Sigmoid colon (tissue), 7 donors: ENCODE results near the gene TEDC2. TPM values are rescaled to one million over a fixed set of nuclear protein-coding genes. Genes with fewer than 3 reads are reported as not detected.

Experiments used
- DNase-seq: peaks from one replicate; pipeline ENCODE4 v3.0.0-alpha.2; 2019
- H3K27ac ChIP-seq, 4 donors: fragments of 200-600 bp; sonication (generic); one replicate each; pipeline ENCODE4 v1.5.1; 2016 to 2019; ENCODE audit warnings: mild to moderate bottlenecking in 1 of 4
- H3K27me3 ChIP-seq, 3 donors: fragments of 200-600 bp; sonication (generic); one replicate each; pipeline ENCODE4 v1.5.1; 2019; ENCODE audit warnings: mild to moderate bottlenecking in 1 of 3
- H3K36me3 ChIP-seq, 4 donors: fragments of 200-600 bp; sonication (generic); one replicate each; pipeline ENCODE4 v1.5.1; 2016 to 2019
- H3K4me1 ChIP-seq, 4 donors: fragments of 200-600 bp; sonication (generic); one replicate each; pipeline ENCODE4 v1.5.1; 2017 to 2019
- H3K4me3 ChIP-seq, 4 donors: fragments of 200-600 bp; sonication (generic); one replicate each; pipeline ENCODE4 v1.5.1; 2017 to 2019; ENCODE audit warnings: mild to moderate bottlenecking in 2 of 4, moderate library complexity in 1 of 4
- H3K9me3 ChIP-seq, 4 donors: fragments of 200-600 bp in 3 of 4; sonication (generic) in 3 of 4; one replicate each; pipeline versions ENCODE4 v1.5.1 to v1.6.1; 2013 to 2019
- EP300 ChIP-seq, 4 donors: sonication (generic); formaldehyde crosslinking; IDR thresholded peaks; one replicate each; pipeline ENCODE4 v1.6.1; 2017; ENCODE audit warnings: antibody characterized with exemption in 4 of 4
- POLR2A ChIP-seq, 2 donors: fragments of 450-650 bp; IDR thresholded peaks; one replicate each; pipeline ENCODE4 v1.6.1; 2016; ENCODE audit warnings: antibody characterized with exemption in 2 of 2, mild to moderate bottlenecking in 2 of 2, moderate library complexity in 2 of 2
- POLR2AphosphoS5 ChIP-seq, 4 donors: sonication (generic); formaldehyde crosslinking; IDR thresholded peaks; one replicate each; pipeline ENCODE4 v1.6.1; 2017; ENCODE audit warnings: antibody characterized with exemption in 4 of 4
- WGBS, 2 donors: extraction: QIAGEN DNeasy Blood & Tissue Kit; methylation state at CpG; one replicate each; pipeline ENCODE4 v1.1.7; 2013; 5-methylcytosine and 5-hydroxymethylcytosine counted together
- intact Hi-C: fragments of 100-400 bp; cut with DNase I; formaldehyde crosslinking; loops from one replicate; pipeline ENCODE4 v1.15.1; 2023
- polyA plus RNA-seq, 3 donors: library from polyadenylated mRNA; stranded (reverse); fragments of 200-250 nt; gene quantifications; one replicate each; pipeline ENCODE4 v1.2.3, GENCODE V29; 2013
- total RNA-seq, 4 donors: library from RNA; depleted of rRNA; stranded (reverse); fragments of >200 nt; gene quantifications; one replicate each; pipeline ENCODE4 v1.1.0, GENCODE V29; 2016
- TF ChIP-seq, protein P1 (sequence below), 4 experiments: fragments of 450-650 bp in 3 of 4; fragments of 200-600 bp in 1 of 4; IDR thresholded peaks; one replicate each; pipeline ENCODE4 v1.5.1; 2016 to 2019; ENCODE audit warnings: antibody characterized with exemption in 4 of 4, mild to moderate bottlenecking in 3 of 4, moderate library complexity in 2 of 4
- donor health status: healthy with polysubstance abuse.
- donor health status: Bipolar disorder and iron deficiency.
- donor health status: healthy.

The TEDC2 gene
- total and polyA plus RNA-seq, 7 donors: 0.60 to 10.6 (median 5.3) TPM; not detected in 3

DNA sequence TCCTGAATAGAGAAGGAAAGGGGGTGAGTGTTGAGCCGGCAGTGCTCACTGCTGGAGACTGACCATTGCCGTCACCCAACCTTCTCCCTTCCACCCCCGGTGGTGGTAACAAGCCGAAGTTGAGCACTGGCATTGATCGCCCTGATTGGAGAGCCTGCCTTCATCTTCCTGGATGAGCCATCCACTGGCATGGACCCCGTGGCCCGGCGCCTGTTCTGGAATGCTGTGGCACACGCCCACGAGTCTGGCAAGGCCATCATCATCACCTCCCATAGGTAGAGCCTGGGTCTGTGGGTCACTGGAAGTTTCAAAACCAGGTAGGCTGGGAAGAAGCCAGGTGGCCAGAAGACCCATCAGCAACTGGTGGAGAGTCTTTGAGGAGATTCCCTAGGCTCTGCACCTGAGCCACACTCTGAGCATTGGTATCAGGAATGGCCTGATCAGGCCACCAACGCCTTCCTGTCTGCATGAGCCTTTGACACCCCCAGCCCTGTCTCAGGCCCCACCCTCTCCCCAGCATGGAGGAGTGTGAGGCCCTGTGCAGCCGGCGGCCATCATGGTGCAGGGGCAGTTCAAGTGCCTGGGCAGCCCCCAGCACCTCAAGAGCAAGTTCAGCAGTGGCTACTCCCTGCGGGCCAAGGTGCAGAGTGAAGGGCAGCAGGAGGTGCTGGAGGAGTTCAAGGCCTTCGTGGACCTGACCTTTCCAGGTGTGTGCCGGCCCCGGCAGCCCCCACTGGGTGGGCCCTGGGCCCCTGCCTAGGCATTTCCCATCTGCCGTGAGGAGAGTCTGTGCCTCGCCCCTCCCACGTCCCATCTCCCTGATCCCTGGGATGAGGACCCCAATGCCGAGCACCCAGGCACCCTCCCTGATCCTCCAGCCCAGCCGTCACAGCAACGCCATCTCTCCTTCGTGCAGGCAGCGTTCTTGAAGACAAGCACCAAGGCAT lies 35.6 kb upstream of the TEDC2 start:
- WGBS, 2 donors: 92 to 94% methylated on average over 25 of the region's 25 CpGs
- intact Hi-C loops: loop anchor here (5.0 kb wide), 3 partner anchors 58 to 458 kb away; partner anchors contain the start of gene FLYWCH2
- TF ChIP-seq POLR2AphosphoS5 (IDR thresholded peaks at IDR 0.05) (no peak), POLR2A (IDR thresholded peaks at IDR 0.05) (no peak), EP300 (IDR thresholded peaks at IDR 0.05) (no peak)
- TF ChIP-seq, protein P1, sequence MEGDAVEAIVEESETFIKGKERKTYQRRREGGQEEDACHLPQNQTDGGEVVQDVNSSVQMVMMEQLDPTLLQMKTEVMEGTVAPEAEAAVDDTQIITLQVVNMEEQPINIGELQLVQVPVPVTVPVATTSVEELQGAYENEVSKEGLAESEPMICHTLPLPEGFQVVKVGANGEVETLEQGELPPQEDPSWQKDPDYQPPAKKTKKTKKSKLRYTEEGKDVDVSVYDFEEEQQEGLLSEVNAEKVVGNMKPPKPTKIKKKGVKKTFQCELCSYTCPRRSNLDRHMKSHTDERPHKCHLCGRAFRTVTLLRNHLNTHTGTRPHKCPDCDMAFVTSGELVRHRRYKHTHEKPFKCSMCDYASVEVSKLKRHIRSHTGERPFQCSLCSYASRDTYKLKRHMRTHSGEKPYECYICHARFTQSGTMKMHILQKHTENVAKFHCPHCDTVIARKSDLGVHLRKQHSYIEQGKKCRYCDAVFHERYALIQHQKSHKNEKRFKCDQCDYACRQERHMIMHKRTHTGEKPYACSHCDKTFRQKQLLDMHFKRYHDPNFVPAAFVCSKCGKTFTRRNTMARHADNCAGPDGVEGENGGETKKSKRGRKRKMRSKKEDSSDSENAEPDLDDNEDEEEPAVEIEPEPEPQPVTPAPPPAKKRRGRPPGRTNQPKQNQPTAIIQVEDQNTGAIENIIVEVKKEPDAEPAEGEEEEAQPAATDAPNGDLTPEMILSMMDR (IDR thresholded peaks at IDR 0.05): no peak
- no peak overlapping the region for H3K27ac ChIP-seq
- H3K4me3 ChIP-seq: no peak overlapping the region
- no peaks in the 10 kb centered on the region for H3K9me3 ChIP-seq
- no peaks in the 10 kb centered on the region for H3K36me3 ChIP-seq
- peak; percentile 58 for DNase-seq
- peaks cover 0 to 7% (median 3%) of the 10 kb centered on the region in 4 donors for H3K4me1 ChIP-seq
- H3K27me3 ChIP-seq: no peaks in the 10 kb centered on the region

DNA sequence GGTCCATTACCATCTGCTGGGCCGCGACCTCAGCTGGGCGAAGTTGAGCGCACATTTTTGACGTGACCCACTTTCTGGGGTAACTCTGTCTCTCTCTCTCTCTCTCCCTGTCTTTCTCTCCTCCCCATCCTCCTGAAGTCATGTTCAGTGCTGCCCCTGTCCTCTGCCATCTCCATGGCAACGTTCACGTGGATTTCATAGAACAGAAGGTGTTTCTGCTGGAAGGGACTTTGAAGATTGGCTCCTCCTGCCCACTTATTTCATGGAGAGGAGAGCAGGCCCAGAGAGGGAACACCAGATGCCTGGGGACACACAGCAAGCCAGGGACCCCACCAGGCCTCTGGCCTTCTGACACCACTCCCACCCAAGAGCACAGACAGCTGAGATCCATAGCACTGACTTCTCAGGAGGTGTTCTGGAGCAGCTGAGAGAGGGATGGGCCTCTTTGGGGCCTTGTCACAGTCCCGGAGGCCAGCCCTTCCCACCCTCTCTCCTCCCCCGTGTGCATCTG lies 34.8 kb upstream of the TEDC2 start:
- Histone ChIP-seq H3K36me3 (no peaks in the 10 kb centered on the region), H3K4me3 (no peak overlapping the region), H3K4me1 (peaks cover 0 to 13% (median 8%) of the 10 kb centered on the region in 4 donors), H3K9me3 (no peaks in the 10 kb centered on the region), H3K27ac (no peak overlapping the region), H3K27me3 (no peaks in the 10 kb centered on the region)
- TF ChIP-seq, protein P1 (IDR thresholded peaks at IDR 0.05): no peak
- TF ChIP-seq POLR2AphosphoS5 (IDR thresholded peaks at IDR 0.05): no peak
- no peak for TF ChIP-seq POLR2A (IDR thresholded peaks at IDR 0.05)
- no peak for TF ChIP-seq EP300 (IDR thresholded peaks at IDR 0.05)
- peak; percentile 32 for DNase-seq
- intact Hi-C loops: loop anchor here (5.0 kb wide), 3 partner anchors 57 to 457 kb away; partner anchors contain the start of gene FLYWCH2
- 85 to 89% methylated on average over 9 of the region's 9 CpGs for WGBS, 2 donors

DNA sequence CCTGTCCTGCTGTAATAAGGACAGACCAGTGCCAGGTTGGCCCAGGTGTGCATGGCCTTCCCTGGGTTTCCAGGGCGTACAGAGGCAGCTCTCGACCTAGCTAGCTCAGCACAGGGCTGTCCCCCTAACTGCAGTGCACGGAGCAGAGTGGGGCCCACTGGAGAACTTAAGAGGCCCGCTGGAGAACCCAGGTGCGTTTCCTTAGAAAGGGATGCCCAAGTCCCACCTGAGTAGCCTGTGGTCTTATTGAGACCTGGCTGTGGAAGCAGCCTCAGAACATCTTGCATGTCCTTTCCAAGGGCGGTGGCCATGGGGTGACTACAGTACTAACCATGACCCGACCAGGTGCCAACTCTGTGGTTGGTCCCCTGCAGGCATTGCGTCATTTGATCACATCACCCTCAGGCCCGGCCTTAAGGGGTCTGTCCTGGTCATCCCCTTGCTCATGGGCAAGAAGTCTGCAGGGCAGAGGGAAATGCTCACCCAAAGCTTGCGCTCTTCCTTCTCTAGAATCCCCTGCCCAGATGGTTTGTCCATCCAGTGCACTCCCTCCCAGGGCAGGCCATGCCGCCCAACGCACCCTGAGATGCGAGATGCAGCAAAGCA lies 34.0 kb upstream of the TEDC2 start:
- TF ChIP-seq EP300 (IDR thresholded peaks at IDR 0.05) (no peak), POLR2AphosphoS5 (IDR thresholded peaks at IDR 0.05) (no peak), POLR2A (IDR thresholded peaks at IDR 0.05) (no peak)
- Histone ChIP-seq H3K27ac (no peak overlapping the region), H3K36me3 (no peaks in the 10 kb centered on the region), H3K4me1 (peaks cover 0 to 18% (median 14%) of the 10 kb centered on the region in 4 donors), H3K4me3 (no peak overlapping the region), H3K27me3 (no peaks in the 10 kb centered on the region), H3K9me3 (no peaks in the 10 kb centered on the region)
- WGBS, 2 donors: 94 to 95% methylated on average over 13 of the region's 13 CpGs
- intact Hi-C loops: loop anchor here (5.0 kb wide), 3 partner anchors 56 to 456 kb away; partner anchors contain the start of gene FLYWCH2
- DNase-seq: peak; percentile 50

DNA sequence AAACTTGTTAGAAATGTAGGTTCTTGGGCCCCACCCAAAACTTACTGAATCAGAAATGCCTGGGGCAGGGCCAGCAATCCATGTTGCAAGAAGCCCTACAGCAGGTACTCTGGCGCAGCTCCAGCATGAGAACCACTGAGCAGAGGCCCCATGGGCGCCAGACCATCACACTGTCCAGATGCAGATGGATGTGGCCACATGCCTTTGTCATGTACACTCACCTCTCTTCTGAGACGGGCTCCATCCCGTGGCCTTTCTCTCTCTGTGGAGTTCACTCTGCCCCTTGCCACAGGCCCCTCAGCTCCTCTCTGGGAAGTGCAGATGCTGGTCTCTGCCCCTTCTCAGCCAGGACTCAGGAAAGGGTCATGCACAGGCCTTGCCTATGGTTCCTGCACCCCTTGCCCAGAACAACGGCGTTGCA lies 33.0 kb upstream of the TEDC2 start:
- peak; percentile 66 for DNase-seq
- Histone ChIP-seq H3K4me1 (peaks cover 0 to 18% (median 14%) of the 10 kb centered on the region in 4 donors), H3K27me3 (no peaks in the 10 kb centered on the region), H3K36me3 (no peaks in the 10 kb centered on the region), H3K9me3 (no peaks in the 10 kb centered on the region), H3K27ac (no peak overlapping the region), H3K4me3 (no peak overlapping the region)
- 95 to 96% methylated on average over 6 of the region's 6 CpGs for WGBS, 2 donors
- TF ChIP-seq POLR2A (IDR thresholded peaks at IDR 0.05) (no peak), POLR2AphosphoS5 (IDR thresholded peaks at IDR 0.05) (no peak), EP300 (IDR thresholded peaks at IDR 0.05) (no peak)
- TF ChIP-seq, protein P1 (IDR thresholded peaks at IDR 0.05): no peak
- intact Hi-C loops: loop anchor here (5.0 kb wide), 3 partner anchors 55 to 455 kb away; partner anchors contain the start of gene FLYWCH2
